Testis (tissue), 2 donors: ENCODE results near the gene EIF4G3.

Experiments
- POLR2A ChIP-seq: fragments of 450-650 bp; IDR thresholded peaks from one replicate; pipeline ENCODE4 v1.6.1; 2017; ENCODE audit warnings: antibody characterized with exemption, mild to moderate bottlenecking, moderate library complexity
- TF ChIP-seq, protein P1 (sequence below), 3 experiments: fragments of 450-650 bp in 2 of 3; fragments of 200-600 bp in 1 of 3; sonication (generic) in 1 of 3; IDR thresholded peaks; one replicate each; pipeline ENCODE4 v1.5.1; 2016 to 2019; ENCODE audit warnings: antibody characterized with exemption in 3 of 3, mild to moderate bottlenecking in 2 of 3, moderate library complexity in 1 of 3

DNA sequence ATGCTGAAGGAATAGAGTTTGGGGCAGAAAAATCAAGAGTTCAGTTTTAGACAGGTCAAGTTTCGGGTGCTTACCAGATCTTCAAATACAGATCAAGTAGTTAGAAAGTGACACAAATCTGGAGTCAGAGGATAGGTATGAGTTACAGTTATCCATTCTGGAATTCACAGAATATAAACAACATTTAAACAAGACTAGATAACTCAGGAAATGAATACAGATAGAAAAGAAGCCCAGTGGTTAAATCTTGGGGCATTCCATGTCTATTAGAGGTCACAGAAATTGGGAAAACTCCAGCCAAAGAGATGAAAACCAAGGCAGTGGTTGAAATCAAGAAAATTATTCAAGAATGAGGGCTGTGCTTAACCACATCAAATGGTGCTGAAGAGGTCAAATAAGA lies 202.6 kb downstream of the EIF4G3 start:
- TF ChIP-seq POLR2A, result no peak
- TF ChIP-seq, protein P1, sequence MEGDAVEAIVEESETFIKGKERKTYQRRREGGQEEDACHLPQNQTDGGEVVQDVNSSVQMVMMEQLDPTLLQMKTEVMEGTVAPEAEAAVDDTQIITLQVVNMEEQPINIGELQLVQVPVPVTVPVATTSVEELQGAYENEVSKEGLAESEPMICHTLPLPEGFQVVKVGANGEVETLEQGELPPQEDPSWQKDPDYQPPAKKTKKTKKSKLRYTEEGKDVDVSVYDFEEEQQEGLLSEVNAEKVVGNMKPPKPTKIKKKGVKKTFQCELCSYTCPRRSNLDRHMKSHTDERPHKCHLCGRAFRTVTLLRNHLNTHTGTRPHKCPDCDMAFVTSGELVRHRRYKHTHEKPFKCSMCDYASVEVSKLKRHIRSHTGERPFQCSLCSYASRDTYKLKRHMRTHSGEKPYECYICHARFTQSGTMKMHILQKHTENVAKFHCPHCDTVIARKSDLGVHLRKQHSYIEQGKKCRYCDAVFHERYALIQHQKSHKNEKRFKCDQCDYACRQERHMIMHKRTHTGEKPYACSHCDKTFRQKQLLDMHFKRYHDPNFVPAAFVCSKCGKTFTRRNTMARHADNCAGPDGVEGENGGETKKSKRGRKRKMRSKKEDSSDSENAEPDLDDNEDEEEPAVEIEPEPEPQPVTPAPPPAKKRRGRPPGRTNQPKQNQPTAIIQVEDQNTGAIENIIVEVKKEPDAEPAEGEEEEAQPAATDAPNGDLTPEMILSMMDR (IDR thresholded peaks at IDR 0.05), result no peak
